ENCODE measurements around the gene CCDC88B. TPM values are rescaled to one million over a fixed set of nuclear protein-coding genes. Genes with fewer than 3 reads are reported as not detected.

CCDC88B gene
- total RNA-seq = 1.7 and 2.3 TPM in 2 replicates

GRCh38 chr11:64339754-64340408, at the start of gene CCDC88B:
TSS of gene CCDC88B (plus strand) at chr11:64340204. CDS start at chr11:64340267, 63 bp downstream.

GRCh38 chr11:64291262-64291751, 48.7 kb upstream of the CCDC88B start, which contains the start of gene KCNK4:
TSS of gene KCNK4 (plus strand) at chr11:64291302. CDS start at chr11:64293019, 1,717 bp downstream.

GRCh38 chr11:64299847-64300648, 40.0 kb upstream of the CCDC88B start, which contains the start of gene CATSPERZ:
TSS of gene CATSPERZ (plus strand) at chr11:64300358. CDS start at chr11:64300411, 53 bp downstream.

GRCh38 chr11:64305075-64305690, 34.8 kb upstream of the CCDC88B start, which contains the start of gene ESRRA:
TSS of gene ESRRA (plus strand) at chr11:64305524. CDS start at chr11:64307180, 1,656 bp downstream.

GRCh38 chr11:64317325-64317960, 22.6 kb upstream of the CCDC88B start, which contains the start of gene TRMT112:
TSS of gene TRMT112 (minus strand) at chr11:64317559. CDS start at chr11:64317526, 33 bp downstream.

GRCh38 chr11:64317961-64318765, 21.8 kb upstream of the CCDC88B start, which contains the start of gene PRDX5:
TSS of gene PRDX5 (plus strand) at chr11:64318121. CDS start at chr11:64318216, 95 bp downstream.

GRCh38 chr11:64358907-64359711, 19.1 kb downstream of the CCDC88B start, which contains the start of gene RPS6KA4:
TSS of gene RPS6KA4 (plus strand) at chr11:64359162. CDS start at chr11:64359236, 74 bp downstream.

Small RNA genes within 50 kb of the gene (small RNA-seq; reads per million reads assigned to genes)
- gene MIR1237 (not detected), gene MIR7155 (not detected), gene RF00019 (not detected)

Other genes with a start within 250 kb of the CCDC88B start
- gene MACROD1, start 174.1 kb upstream of the CCDC88B start, total RNA-seq = 17.0 and 37.6 TPM in 2 replicates
- gene STIP1, start 154.0 kb upstream of the CCDC88B start, total RNA-seq = 212 and 271 TPM in 2 replicates
- gene FERMT3, start 133.5 kb upstream of the CCDC88B start, total RNA-seq = 33.1 and 47.7 TPM in 2 replicates
- gene TRPT1, start 114.0 kb upstream of the CCDC88B start, total RNA-seq = 29.9 and 43.1 TPM in 2 replicates
- 35.3 and 43.1 TPM in 2 replicates for gene NUDT22, start 113.9 kb upstream of the CCDC88B start, total RNA-seq
- 9.4 and 18.3 TPM in 2 replicates for gene DNAJC4, start 109.7 kb upstream of the CCDC88B start, total RNA-seq
- 12.5 and 23.2 TPM in 2 replicates for gene VEGFB, start 105.6 kb upstream of the CCDC88B start, total RNA-seq
- gene FKBP2, start 99.1 kb upstream of the CCDC88B start, total RNA-seq = 27.3 and 30.7 TPM in 2 replicates
- 256 and 260 TPM in 2 replicates for gene PPP1R14B, start 93.3 kb upstream of the CCDC88B start, total RNA-seq
- 50.0 and 54.9 TPM in 2 replicates for gene PLCB3, start 88.7 kb upstream of the CCDC88B start, total RNA-seq
- gene BAD, start 55.5 kb upstream of the CCDC88B start, total RNA-seq = 59.6 and 75.5 TPM in 2 replicates
- gene GPR137, start 54.4 kb upstream of the CCDC88B start, total RNA-seq = 15.5 and 16.3 TPM in 2 replicates
- 0.10 TPM in 1 of 2 replicates, not detected in the other for gene KCNK4, start 48.9 kb upstream of the CCDC88B start, total RNA-seq
- gene CATSPERZ, start 39.8 kb upstream of the CCDC88B start, total RNA-seq = 0.38 TPM in 1 of 2 replicates, not detected in the other
- gene ESRRA, start 34.7 kb upstream of the CCDC88B start, total RNA-seq = 40.7 and 50.0 TPM in 2 replicates
- 124 and 155 TPM in 2 replicates for gene TRMT112, start 22.6 kb upstream of the CCDC88B start, total RNA-seq
- 154 and 168 TPM in 2 replicates for gene PRDX5, start 22.1 kb upstream of the CCDC88B start, total RNA-seq
- 44.4 and 52.3 TPM in 2 replicates for gene RPS6KA4, start 19.0 kb downstream of the CCDC88B start, total RNA-seq
- not detected in 2 replicates for gene SLC22A11, start 215.7 kb downstream of the CCDC88B start, total RNA-seq

All from vein endothelial cell (primary cell).